Activated CD8-positive, alpha-beta memory T cell treated with anti-CD3 and anti-CD28 coated beads, Interleukin-2, amount 10 ng/mL, durations not matched to agents 7 days and 5 days (primary cell): ENCODE data around the gene ITGB1. TPM values are rescaled to one million over a fixed set of nuclear protein-coding genes. Genes with fewer than 3 reads are reported as not detected.

Experiments
- ATAC-seq: fragments of 150-1000 bp; cut with Tn5 transposase; one replicate; pipeline ENCODE4 v1.10.0; 2021; ENCODE audit warnings: moderate library complexity
- CTCF ChIA-PET: fragments of 350-600 bp; sonication (Branson Sonifier 250); formaldehyde crosslinking; loops from one replicate; lab custom pipeline; 2021; ENCODE audit warnings: antibody characterized with exemption; lab: Charles Lee
- DNase-seq: peaks from one replicate; pipeline ENCODE4 v3.0.0-alpha.2; 2020
- H3K27ac Mint-ChIP-seq: one replicate; pipeline ENCODE4 v1.8.0; 2021; ENCODE audit warnings: mild to moderate bottlenecking, mixed read lengths
- H3K27me3 Mint-ChIP-seq: one replicate; pipeline ENCODE4 v1.8.0; 2021; ENCODE audit warnings: mixed read lengths
- H3K36me3 Mint-ChIP-seq: one replicate; pipeline ENCODE4 v1.8.0; 2021; ENCODE audit warnings: mild to moderate bottlenecking, mixed read lengths
- H3K4me1 Mint-ChIP-seq: one replicate; pipeline ENCODE4 v1.8.0; 2021; ENCODE audit warnings: mixed read lengths
- H3K4me3 Mint-ChIP-seq: one replicate; pipeline ENCODE4 v1.8.0; 2021; ENCODE audit warnings: mild to moderate bottlenecking, moderate library complexity, mixed read lengths
- H3K9me3 Mint-ChIP-seq: one replicate; pipeline ENCODE4 v1.8.0; 2022; ENCODE audit warnings: low read depth, mixed read lengths
- total RNA-seq, 2 experiments: library from RNA; stranded (reverse); gene quantifications; one replicate each; pipeline ENCODE4 v1.2.3, GENCODE V29; 2021

The ITGB1 gene
- total RNA-seq, 2 experiments from 2014 or later: 54.2 to 59.9 TPM

- CTCF ChIA-PET: interaction anchor here (1.0 to 1.6 kb wide), 4 partner anchors 15 to 51 kb away, joined by 3 to 5 read pairs (median 4); no protein-coding TSS in a partner anchor
- Mint-ChIP-seq H3K4me3 (peak overlapping the region; percentile 76), H3K36me3 (peaks cover 1% of the 10 kb centered on the region), H3K4me1 (peaks cover 63% of the 10 kb centered on the region), H3K27ac (peak overlapping the region; percentile 72), H3K9me3 (no peaks in the 10 kb centered on the region), H3K27me3 (no peaks in the 10 kb centered on the region)
- ATAC-seq (peak; percentile 24), DNase-seq (peak; percentile 59)
Measured at GRCh38 chr10:32957341-32958084, 517 bp downstream of the ITGB1 start.

GRCh38 chr10:32956365-32957197 lies 1.4 kb downstream of the ITGB1 start:
- H3K27me3 Mint-ChIP-seq: no peaks in the 10 kb centered on the region
- CTCF ChIA-PET: interaction anchor here (0.6 to 1.6 kb wide), 6 partner anchors 15 to 202 kb away, joined by 3 to 5 read pairs (median 4); no protein-coding TSS in a partner anchor
- no peak for DNase-seq
- H3K9me3 Mint-ChIP-seq: no peaks in the 10 kb centered on the region
- no peak for ATAC-seq
- peak overlapping the region; percentile 45 for H3K27ac Mint-ChIP-seq
- peaks cover 1% of the 10 kb centered on the region for H3K36me3 Mint-ChIP-seq
- H3K4me1 Mint-ChIP-seq: peaks cover 59% of the 10 kb centered on the region
- peak overlapping the region; percentile 76 for H3K4me3 Mint-ChIP-seq

GRCh38 chr10:32955790-32956189 lies 2.2 kb downstream of the ITGB1 start:
- CTCF ChIA-PET: interaction anchor here (1.0 kb wide), 1 partner anchor 25 kb away, joined by 3 read pairs; no protein-coding TSS in a partner anchor
- Mint-ChIP-seq H3K36me3 (peaks cover 2% of the 10 kb centered on the region), H3K27me3 (no peaks in the 10 kb centered on the region), H3K4me1 (peaks cover 64% of the 10 kb centered on the region), H3K9me3 (no peaks in the 10 kb centered on the region), H3K27ac (peak overlapping the region; percentile 26), H3K4me3 (peak overlapping the region; percentile 76)
- DNase-seq: no peak
- no peak for ATAC-seq

DNA sequence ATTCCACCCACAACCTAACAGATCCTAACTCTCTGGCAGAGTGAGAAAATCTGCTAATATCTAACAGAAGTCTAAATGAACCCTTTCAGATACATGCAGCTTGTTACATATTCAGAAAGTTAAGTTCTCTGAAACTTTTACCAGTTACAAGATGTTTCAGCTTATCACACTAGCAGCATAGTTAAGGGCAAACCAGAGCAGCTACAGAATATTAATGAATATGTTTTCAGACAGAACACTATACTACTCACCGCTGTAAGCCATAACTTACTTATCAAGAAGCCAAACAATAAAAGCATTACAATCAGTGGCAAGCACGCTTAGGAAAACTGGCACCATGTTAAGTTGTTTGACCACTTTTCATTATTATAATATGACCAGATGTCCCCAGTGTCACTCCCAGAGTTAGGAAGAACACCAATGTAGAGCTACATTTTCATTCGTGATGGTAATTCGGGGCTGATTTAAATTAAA lies 2.7 kb downstream of the ITGB1 start:
- Mint-ChIP-seq H3K4me3 (peak overlapping the region; percentile 76), H3K36me3 (peaks cover 5% of the 10 kb centered on the region), H3K4me1 (peaks cover 69% of the 10 kb centered on the region), H3K27ac (peak overlapping the region; percentile 26), H3K9me3 (no peaks in the 10 kb centered on the region), H3K27me3 (no peaks in the 10 kb centered on the region)
- CTCF ChIA-PET: interaction anchor here (1.0 kb wide), 1 partner anchor 25 kb away, joined by 3 read pairs; no protein-coding TSS in a partner anchor
- ATAC-seq: no peak
- no peak for DNase-seq

GRCh38 chr10:32954545-32955298 lies 3.3 kb downstream of the ITGB1 start:
- Mint-ChIP-seq H3K4me3 (peak overlapping the region; percentile 76), H3K4me1 (peaks cover 65% of the 10 kb centered on the region), H3K27ac (peak overlapping the region; percentile 69), H3K9me3 (no peaks in the 10 kb centered on the region), H3K36me3 (peaks cover 7% of the 10 kb centered on the region), H3K27me3 (no peaks in the 10 kb centered on the region)
- DNase-seq: no peak
- no peak for ATAC-seq
- CTCF ChIA-PET: interaction anchor here (1.0 to 1.3 kb wide), 2 partner anchors 26 to 27 kb away, joined by 3 read pairs; no protein-coding TSS in a partner anchor

GRCh38 chr10:32954080-32954479 lies 4.0 kb downstream of the ITGB1 start:
- ATAC-seq: no peak
- no peak for DNase-seq
- H3K4me1 Mint-ChIP-seq: peaks cover 61% of the 10 kb centered on the region
- H3K9me3 Mint-ChIP-seq: no peaks in the 10 kb centered on the region
- peak overlapping the region; percentile 19 for H3K4me3 Mint-ChIP-seq
- CTCF ChIA-PET: interaction anchor here (0.7 to 1.3 kb wide), 2 partner anchors 9 to 27 kb away, joined by 3 to 4 read pairs; no protein-coding TSS in a partner anchor
- peak overlapping the region; percentile 69 for H3K27ac Mint-ChIP-seq
- no peaks in the 10 kb centered on the region for H3K27me3 Mint-ChIP-seq
- H3K36me3 Mint-ChIP-seq: peaks cover 10% of the 10 kb centered on the region

- peak overlapping the region; percentile 19 for H3K4me3 Mint-ChIP-seq
- H3K4me1 Mint-ChIP-seq: peaks cover 59% of the 10 kb centered on the region
- ATAC-seq: no peak
- H3K27ac Mint-ChIP-seq: peak overlapping the region; percentile 69
- no peak for DNase-seq
- no peaks in the 10 kb centered on the region for H3K27me3 Mint-ChIP-seq
- peaks cover 13% of the 10 kb centered on the region for H3K36me3 Mint-ChIP-seq
- H3K9me3 Mint-ChIP-seq: no peaks in the 10 kb centered on the region
- CTCF ChIA-PET: interaction anchor here (0.7 to 1.3 kb wide), 3 partner anchors 9 to 320 kb away, joined by 3 to 4 read pairs (median 3); no protein-coding TSS in a partner anchor
Measured at GRCh38 chr10:32953277-32953927, 4.6 kb downstream of the ITGB1 start.

DNA sequence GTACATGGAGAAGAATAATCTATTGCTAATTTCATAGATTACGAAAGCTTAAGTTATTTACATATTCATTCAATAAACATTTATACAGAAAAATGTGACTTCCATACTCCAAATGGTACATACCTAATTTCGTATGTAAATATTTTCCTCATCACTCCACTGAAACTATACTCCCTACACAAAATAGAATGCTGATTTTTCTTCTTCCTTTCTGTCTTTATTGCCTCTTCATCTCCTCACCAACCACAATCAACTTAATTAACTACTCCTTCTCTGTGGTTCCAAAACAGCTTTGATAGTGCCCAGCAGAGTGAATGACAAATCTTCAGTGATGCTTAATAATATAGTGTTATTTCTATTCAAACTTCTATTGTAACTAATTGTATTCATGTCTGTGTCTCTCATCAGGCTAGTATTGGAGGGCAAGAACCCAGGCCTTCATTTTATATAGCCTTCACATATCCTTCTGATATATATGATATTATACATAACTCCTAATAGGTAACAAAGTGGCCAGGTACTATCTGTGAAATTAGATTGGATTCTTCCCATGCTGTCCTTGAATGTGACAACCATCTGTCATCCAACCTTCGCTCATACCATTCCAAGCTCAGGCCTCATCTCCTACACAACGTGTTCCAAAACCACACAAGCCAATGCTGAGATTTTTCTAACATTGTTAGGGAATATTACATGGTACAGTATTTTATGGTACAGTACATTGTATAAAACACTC lies 5.3 kb downstream of the ITGB1 start:
- ATAC-seq: no peak
- CTCF ChIA-PET: interaction anchor here (0.7 kb wide), 1 partner anchor 320 kb away, joined by 3 read pairs; no protein-coding TSS in a partner anchor
- Mint-ChIP-seq H3K27ac (no peak overlapping the region), H3K27me3 (no peaks in the 10 kb centered on the region), H3K9me3 (no peaks in the 10 kb centered on the region), H3K36me3 (peaks cover 13% of the 10 kb centered on the region), H3K4me3 (no peak overlapping the region), H3K4me1 (peaks cover 61% of the 10 kb centered on the region)
- no peak for DNase-seq

DNA sequence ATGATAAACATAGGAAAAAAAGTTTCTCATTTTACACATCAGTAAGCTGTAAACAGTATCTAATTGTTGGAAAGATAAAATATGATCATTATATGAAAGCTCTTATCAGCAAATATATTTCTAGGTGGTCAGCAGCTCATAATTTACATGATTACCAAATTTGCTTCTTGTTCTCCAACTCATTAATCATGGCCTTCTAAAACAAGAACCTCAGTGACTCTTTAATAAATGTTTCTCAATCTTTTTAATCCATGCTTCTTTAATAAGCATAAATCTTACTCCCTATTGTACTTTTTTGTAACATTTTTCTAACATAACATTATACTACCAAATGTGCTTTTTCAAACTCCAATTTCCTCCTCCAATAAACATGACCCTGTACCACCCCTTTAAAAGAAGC lies 5.9 kb downstream of the ITGB1 start:
- DNase-seq: no peak
- Mint-ChIP-seq H3K4me3 (no peak overlapping the region), H3K36me3 (peaks cover 13% of the 10 kb centered on the region), H3K27me3 (no peaks in the 10 kb centered on the region), H3K27ac (no peak overlapping the region), H3K9me3 (no peaks in the 10 kb centered on the region), H3K4me1 (peaks cover 61% of the 10 kb centered on the region)
- ATAC-seq: no peak
- CTCF ChIA-PET: no interaction called here

- DNase-seq: no peak
- CTCF ChIA-PET: no interaction called here
- H3K36me3 Mint-ChIP-seq: peaks cover 13% of the 10 kb centered on the region
- peak overlapping the region; percentile 23 for H3K4me3 Mint-ChIP-seq
- no peaks in the 10 kb centered on the region for H3K27me3 Mint-ChIP-seq
- ATAC-seq: no peak
- peaks cover 58% of the 10 kb centered on the region for H3K4me1 Mint-ChIP-seq
- H3K27ac Mint-ChIP-seq: peak overlapping the region; percentile 44
- H3K9me3 Mint-ChIP-seq: no peaks in the 10 kb centered on the region
Measured at GRCh38 chr10:32951111-32951510, 6.9 kb downstream of the ITGB1 start.

DNA sequence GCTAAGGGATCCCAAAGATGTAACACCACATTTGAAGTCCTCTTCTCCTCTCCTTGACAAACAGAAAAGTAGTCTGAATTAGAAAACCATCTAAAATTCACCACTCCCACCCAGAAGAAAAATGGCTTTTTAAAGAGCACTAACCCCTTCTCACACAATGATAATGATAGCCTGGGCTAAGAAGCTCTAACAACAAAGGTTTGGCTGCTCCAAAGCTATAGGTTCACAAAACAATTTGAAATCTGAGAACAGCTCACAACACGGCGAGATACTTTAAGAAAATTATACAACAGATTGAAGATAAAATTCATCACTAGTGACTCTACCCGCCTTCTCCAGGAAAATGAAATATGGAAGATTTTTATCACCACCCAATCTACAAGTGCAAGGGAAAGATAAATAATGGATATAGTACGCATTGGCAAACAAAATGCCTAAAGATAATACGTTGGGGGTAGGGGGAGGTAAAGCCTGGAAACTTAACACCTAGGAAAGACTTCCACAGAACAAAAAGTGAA lies 7.4 kb downstream of the ITGB1 start:
- Mint-ChIP-seq H3K4me3 (peak overlapping the region; percentile 23), H3K27ac (peak overlapping the region; percentile 45), H3K36me3 (peaks cover 13% of the 10 kb centered on the region), H3K4me1 (peaks cover 55% of the 10 kb centered on the region), H3K9me3 (no peaks in the 10 kb centered on the region), H3K27me3 (no peaks in the 10 kb centered on the region)
- CTCF ChIA-PET: no interaction called here
- ATAC-seq: no peak
- no peak for DNase-seq
